Spleen (tissue), 11 donors: ENCODE data around the gene SAV1. TPM values are rescaled to one million over a fixed set of nuclear protein-coding genes. Genes with fewer than 3 reads are reported as not detected.
"Not testable (repeated sequence)": the region's sequence is repeated elsewhere in the genome, so short reads cannot be mapped to it uniquely, and the experiment has no call there.

Source experiments
- DNase-seq: peaks from one replicate; pipeline ENCODE4 v3.0.0-alpha.2; 2020
- H3K27ac ChIP-seq, 8 donors: fragments of 200-600 bp; sonication (generic) in 7 of 8; 1 replicate in 4 of 8; 2 replicates in 4 of 8; pipeline versions ENCODE4 v1.5.0 to v1.8.0; 2016 to 2021; ENCODE audit warnings: inconsistent platforms in 4 of 8, mild to moderate bottlenecking in 4 of 8, moderate library complexity in 1 of 8
- H3K27me3 ChIP-seq, 7 donors: fragments of 200-600 bp; sonication (generic) in 6 of 7; replicated peaks in 1 of 7; 1 replicate in 4 of 7; 2 replicates in 3 of 7; pipeline versions ENCODE4 v1.5.0 to v1.8.0; 2016 to 2021; ENCODE audit warnings: inconsistent platforms in 3 of 7, mild to moderate bottlenecking in 1 of 7
- H3K36me3 ChIP-seq, 6 donors: fragments of 200-600 bp; sonication (generic) in 5 of 6; 1 replicate in 4 of 6; 2 replicates in 2 of 6; pipeline versions ENCODE4 v1.5.0 to v1.8.0; 2016 to 2021; ENCODE audit warnings: inconsistent platforms in 2 of 6
- H3K4me1 ChIP-seq, 6 donors: fragments of 200-600 bp; sonication (generic) in 5 of 6; 1 replicate in 3 of 6; 2 replicates in 3 of 6; pipeline versions ENCODE4 v1.5.0 to v1.8.0; 2016 to 2021; ENCODE audit warnings: inconsistent platforms in 3 of 6
- H3K4me3 ChIP-seq, 8 donors: fragments of 200-600 bp; sonication (generic) in 7 of 8; 1 replicate in 4 of 8; 2 replicates in 4 of 8; pipeline versions ENCODE4 v1.5.0 to v1.8.0; 2016 to 2021; ENCODE audit warnings: inconsistent platforms in 4 of 8, mild to moderate bottlenecking in 4 of 8, moderate library complexity in 2 of 8
- H3K9me3 ChIP-seq, 8 donors: fragments of 200-600 bp; sonication (generic) in 7 of 8; 1 replicate in 4 of 8; 2 replicates in 4 of 8; pipeline versions ENCODE4 v1.5.0 to v1.8.0; 2016 to 2021; ENCODE audit warnings: inconsistent platforms in 4 of 8
- CTCF ChIP-seq, 11 experiments: fragments of 200-600 bp in 7 of 11; fragments of 450-650 bp in 4 of 11; sonication (generic) in 4 of 11; IDR thresholded peaks in 8 of 11; conservative IDR thresholded peaks in 3 of 11; 1 replicate in 7 of 11; 2 replicates in 4 of 11; pipeline versions ENCODE4 v1.4.0 to v1.8.0; 2016 to 2021; ENCODE audit warnings: antibody characterized with exemption in 11 of 11, inconsistent platforms in 4 of 11, mild to moderate bottlenecking in 1 of 11
- POLR2A ChIP-seq, 3 donors: fragments of 450-650 bp; IDR thresholded peaks; one replicate each; pipeline ENCODE4 v1.5.1; 2017; ENCODE audit warnings: antibody characterized with exemption in 3 of 3, mild to moderate bottlenecking in 1 of 3
- POLR2AphosphoS5 ChIP-seq, 3 donors: sonication (generic); formaldehyde crosslinking; IDR thresholded peaks; one replicate each; pipeline ENCODE4 v1.5.1; 2017; ENCODE audit warnings: antibody characterized with exemption in 3 of 3
- WGBS, 5 donors: extraction: QIAGEN DNeasy Blood & Tissue Kit in 3 of 5; methylation state at CpG; one replicate each; pipeline versions ENCODE4 v1.1.5 to v1.1.7; 2013 to 2018; 5-methylcytosine and 5-hydroxymethylcytosine counted together
- intact Hi-C: fragments of 100-400 bp; cut with DNase I; formaldehyde crosslinking; loops from one replicate; pipeline ENCODE4 v1.15.0; 2023; ENCODE audit warnings: low total_unique reads
- polyA plus RNA-seq, 3 donors: library from polyadenylated mRNA; stranded (reverse); fragments of 200-250 nt; gene quantifications; one replicate each; pipeline ENCODE4 v1.2.1, GENCODE V29; 2013
- total RNA-seq, 7 donors: library from RNA; depleted of rRNA in 3 of 7; stranded (reverse); fragments of >200 nt in 3 of 7; fragmentation: NEBNext Ultra II Directional in 4 of 7; extraction: Animal tissue kit (Norgen Biotek cat#: 25700) in 4 of 7; gene quantifications; one replicate each; pipeline versions ENCODE4 v1.1.0 to v1.2.1, GENCODE V29; 2016 to 2021
- donor health status: healthy with polysubstance abuse.
- donor health status: DM: no; HTN: no; CAD: no; lungs with moderate emphysema.
- donor health status: DM: no; HTN: no; CAD: no.
- donor health status: Bipolar disorder and iron deficiency.
- donor health status: healthy.
- donor health status: DM: no; HTN: no; CAD: no.
- donor health status: DM: yes; HTN: yes; CAD: no.

Gene SAV1
- total and polyA plus RNA-seq, 10 donors = 18.7 to 44.9 (median 30.4) TPM

- H3K4me3 ChIP-seq = no peak overlapping the region
- 92 to 97% (median 95%) methylated on average over 4 of the region's 4 CpGs for WGBS, 5 donors
- peaks cover 0 to 4% (median 0%) of the 10 kb centered on the region in 6 donors for H3K36me3 ChIP-seq
- TF ChIP-seq CTCF (IDR thresholded peaks at IDR 0.05 in 8 of 11, conservative IDR thresholded peaks at IDR 0.05 in 3 of 11) (no peak), POLR2A (IDR thresholded peaks at IDR 0.05) (no peak), POLR2AphosphoS5 (IDR thresholded peaks at IDR 0.05) (no peak)
- H3K27me3 ChIP-seq = no peaks in the 10 kb centered on the region
- no peak for DNase-seq
- H3K9me3 ChIP-seq = no peaks in the 10 kb centered on the region
- peak overlapping the region in 3 of 8 donors; percentile 95 to 96 (median 96) for H3K27ac ChIP-seq
- intact Hi-C loops = no loop called here
- H3K4me1 ChIP-seq = peaks cover 8 to 54% (median 24%) of the 10 kb centered on the region in 6 donors
These were observed 1.4 kb upstream of the SAV1 start for GRCh38 chr14:50669441-50669986.

GRCh38 chr14:50668826-50669143, 679 bp upstream of the SAV1 start:
- intact Hi-C loops = no loop called here
- H3K27ac ChIP-seq = peak overlapping the region; percentile 89 to 97 (median 94)
- TF ChIP-seq POLR2AphosphoS5 (IDR thresholded peaks at IDR 0.05) = no peak
- TF ChIP-seq POLR2A (IDR thresholded peaks at IDR 0.05) = no peak
- no peak for TF ChIP-seq CTCF (IDR thresholded peaks at IDR 0.05 in 8 of 11, conservative IDR thresholded peaks at IDR 0.05 in 3 of 11)

GRCh38 chr14:50667684-50667995, 466 bp downstream of the SAV1 start:
- Histone ChIP-seq H3K36me3 (peaks cover 0 to 13% (median 0%) of the 10 kb centered on the region in 6 donors), H3K9me3 (no peaks in the 10 kb centered on the region), H3K4me1 (peaks cover 8 to 65% (median 33%) of the 10 kb centered on the region in 6 donors), H3K4me3 (peak overlapping the region; percentile 68 to 82 (median 75)), H3K27ac (peak overlapping the region; percentile 89 to 97 (median 94)), H3K27me3 (no peaks in the 10 kb centered on the region)
- intact Hi-C loops = no loop called here
- WGBS, 5 donors = 0% methylated on average over 25 of the region's 25 CpGs
- no peak for DNase-seq
- TF ChIP-seq POLR2A (IDR thresholded peaks at IDR 0.05) (no peak), POLR2AphosphoS5 (IDR thresholded peaks at IDR 0.05) (no peak), CTCF (IDR thresholded peaks at IDR 0.05 in 8 of 11, conservative IDR thresholded peaks at IDR 0.05 in 3 of 11) (no peak)

More at GRCh38 chr14:50668826-50669143, 679 bp upstream of the SAV1 start:
- Histone ChIP-seq H3K4me1 (peaks cover 8 to 61% (median 27%) of the 10 kb centered on the region in 6 donors), H3K36me3 (peaks cover 0 to 12% (median 0%) of the 10 kb centered on the region in 6 donors), H3K9me3 (no peaks in the 10 kb centered on the region), H3K4me3 (peak overlapping the region; percentile 68 to 82 (median 75)), H3K27me3 (no peaks in the 10 kb centered on the region)
- no peak for DNase-seq
- 8 to 19% (median 9%) methylated on average over 6 of the region's 6 CpGs for WGBS, 5 donors

- 3 to 8% (median 5%) methylated on average over 20 of the region's 20 CpGs for WGBS, 5 donors
These were observed 1.1 kb downstream of the SAV1 start for GRCh38 chr14:50666772-50667683.

GRCh38 chr14:50665300-50665699, 2.8 kb downstream of the SAV1 start:
- H3K9me3 ChIP-seq, H3K27me3 ChIP-seq, intact Hi-C loops, DNase-seq: not testable (repeated sequence)
- H3K4me3 ChIP-seq = peak overlapping the region in 3 of 8 donors; percentile 68 to 77 (median 73)
- peaks cover 8 to 77% (median 35%) of the 10 kb centered on the region in 6 donors for H3K4me1 ChIP-seq
- H3K36me3 ChIP-seq = peaks cover 0 to 32% (median 3%) of the 10 kb centered on the region in 6 donors
- peak overlapping the region in 4 of 8 donors; percentile 34 to 96 (median 93) for H3K27ac ChIP-seq
- WGBS, 5 donors = 67 to 80% (median 75%) methylated on average over 5 of the region's 5 CpGs

More at GRCh38 chr14:50666772-50667683, 1.1 kb downstream of the SAV1 start:
- DNase-seq = no peak
- intact Hi-C loops = no loop called here
- Histone ChIP-seq H3K4me1 (peaks cover 8 to 64% (median 35%) of the 10 kb centered on the region in 6 donors), H3K9me3 (no peaks in the 10 kb centered on the region), H3K4me3 (peak overlapping the region; percentile 68 to 82 (median 75)), H3K36me3 (peaks cover 0 to 18% (median 0%) of the 10 kb centered on the region in 6 donors), H3K27ac (peak overlapping the region; percentile 89 to 97 (median 94)), H3K27me3 (no peaks in the 10 kb centered on the region)
- TF ChIP-seq POLR2AphosphoS5 (IDR thresholded peaks at IDR 0.05) = peak in 1 of 3 donors; percentile 73
- no peak for TF ChIP-seq POLR2A (IDR thresholded peaks at IDR 0.05)

GRCh38 chr14:50664579-50664978, 3.5 kb downstream of the SAV1 start:
- WGBS, 5 donors = 90 to 99% (median 97%) methylated on average over 2 of the region's 2 CpGs
- H3K9me3 ChIP-seq = not testable (repeated sequence)

More at GRCh38 chr14:50664579-50664978, 3.5 kb downstream of the SAV1 start:
- H3K4me3 ChIP-seq, DNase-seq, H3K27me3 ChIP-seq, H3K27ac ChIP-seq, intact Hi-C loops: not testable (repeated sequence)
- Histone ChIP-seq H3K36me3 (peaks cover 0 to 32% (median 3%) of the 10 kb centered on the region in 6 donors), H3K4me1 (peaks cover 8 to 72% (median 36%) of the 10 kb centered on the region in 6 donors)
